Measurements from ENCODE around the gene SLIT3. TPM values are rescaled to one million over a fixed set of nuclear protein-coding genes. Genes with fewer than 3 reads are reported as not detected.

SLIT3 gene
- total RNA-seq, 4 donors from 2014 or later = 46.3 to 89.0 (median 68.0) TPM

- TF ChIP-seq, protein P1, sequence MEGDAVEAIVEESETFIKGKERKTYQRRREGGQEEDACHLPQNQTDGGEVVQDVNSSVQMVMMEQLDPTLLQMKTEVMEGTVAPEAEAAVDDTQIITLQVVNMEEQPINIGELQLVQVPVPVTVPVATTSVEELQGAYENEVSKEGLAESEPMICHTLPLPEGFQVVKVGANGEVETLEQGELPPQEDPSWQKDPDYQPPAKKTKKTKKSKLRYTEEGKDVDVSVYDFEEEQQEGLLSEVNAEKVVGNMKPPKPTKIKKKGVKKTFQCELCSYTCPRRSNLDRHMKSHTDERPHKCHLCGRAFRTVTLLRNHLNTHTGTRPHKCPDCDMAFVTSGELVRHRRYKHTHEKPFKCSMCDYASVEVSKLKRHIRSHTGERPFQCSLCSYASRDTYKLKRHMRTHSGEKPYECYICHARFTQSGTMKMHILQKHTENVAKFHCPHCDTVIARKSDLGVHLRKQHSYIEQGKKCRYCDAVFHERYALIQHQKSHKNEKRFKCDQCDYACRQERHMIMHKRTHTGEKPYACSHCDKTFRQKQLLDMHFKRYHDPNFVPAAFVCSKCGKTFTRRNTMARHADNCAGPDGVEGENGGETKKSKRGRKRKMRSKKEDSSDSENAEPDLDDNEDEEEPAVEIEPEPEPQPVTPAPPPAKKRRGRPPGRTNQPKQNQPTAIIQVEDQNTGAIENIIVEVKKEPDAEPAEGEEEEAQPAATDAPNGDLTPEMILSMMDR (IDR thresholded peaks at IDR 0.05) = no peak
- DNase-seq (ENCODE audit: low spot score) = no peak
- no peak for ATAC-seq (ENCODE audit: low FRiP score)
Observed at GRCh38 chr5:169004551-169004950, 296.4 kb downstream of the SLIT3 start.

DNA sequence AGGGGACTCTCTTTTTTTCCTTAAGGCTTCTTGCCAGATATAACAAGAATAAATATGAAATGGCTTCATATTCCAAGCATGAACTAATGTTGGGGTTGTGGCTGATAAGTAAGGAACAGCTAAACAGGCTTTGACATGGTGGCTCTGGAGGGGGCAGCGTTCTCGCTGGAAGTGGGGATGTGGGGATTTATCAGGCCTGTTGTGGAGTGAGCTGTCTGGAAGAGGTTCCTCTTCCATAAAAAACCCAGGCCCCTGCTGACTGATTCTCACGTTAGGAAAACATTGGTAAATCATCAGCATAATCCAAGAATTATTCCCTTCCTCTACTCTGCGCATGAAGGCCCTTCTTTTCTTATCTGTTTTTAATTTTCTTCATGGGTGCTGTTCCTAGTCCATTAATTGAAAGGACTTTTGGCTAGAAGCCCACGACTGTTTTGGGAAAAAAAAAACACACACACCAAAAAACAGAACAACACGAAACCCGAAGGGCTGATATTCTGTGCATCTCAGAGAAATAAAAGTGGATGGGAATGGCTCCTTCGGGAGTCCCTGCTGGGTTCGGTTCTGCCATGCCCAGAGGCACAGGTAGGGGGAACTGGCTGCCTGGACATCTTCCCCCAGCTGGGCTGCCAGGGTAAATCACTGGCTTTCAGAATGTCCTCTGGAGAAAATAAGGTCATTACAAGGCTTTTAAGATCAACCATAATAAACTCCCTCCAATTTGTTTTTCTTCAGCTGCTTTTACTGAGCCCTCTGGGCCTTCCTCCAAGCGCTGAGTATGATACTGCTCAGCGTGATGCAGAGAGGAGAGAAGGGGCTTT, 297.0 kb downstream of the SLIT3 start:
- DNase-seq (ENCODE audit: low spot score) (no peak), ATAC-seq (ENCODE audit: low FRiP score) (no peak)
- TF ChIP-seq, protein P1 (IDR thresholded peaks at IDR 0.05) = no peak

GRCh38 chr5:169002953-169003555, 297.9 kb downstream of the SLIT3 start:
- TF ChIP-seq, protein P1 (IDR thresholded peaks at IDR 0.05) = no peak
- no peak for ATAC-seq (ENCODE audit: low FRiP score)

DNA sequence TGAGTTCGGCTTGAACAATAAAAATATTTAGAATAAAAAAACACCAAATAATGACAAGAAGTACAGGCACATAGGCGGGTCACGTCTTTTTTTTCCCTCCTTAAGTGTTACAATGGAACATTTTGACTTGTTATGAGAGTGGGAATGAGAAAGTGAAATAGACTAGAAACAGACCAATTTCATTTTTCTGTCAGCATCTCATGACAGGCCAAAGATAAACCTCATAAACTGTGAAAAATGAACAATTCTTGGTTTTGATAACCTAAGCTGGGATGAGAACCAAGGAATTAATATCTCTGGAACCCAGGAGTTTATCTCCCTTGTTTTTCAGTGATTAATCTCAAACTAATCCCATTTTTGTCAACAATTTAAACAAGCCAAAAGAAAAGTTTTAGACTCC, 299.5 kb downstream of the SLIT3 start:
- no peak for DNase-seq (ENCODE audit: low spot score)
- no peak for ATAC-seq (ENCODE audit: low FRiP score)
- TF ChIP-seq, protein P1 (IDR thresholded peaks at IDR 0.05) = no peak

More at GRCh38 chr5:169002953-169003555, 297.9 kb downstream of the SLIT3 start:
- no peak for DNase-seq (ENCODE audit: low spot score)

GRCh38 chr5:168995024-168995423, 305.9 kb downstream of the SLIT3 start:
- DNase-seq (ENCODE audit: low spot score) (no peak), ATAC-seq (ENCODE audit: low FRiP score) (no peak)
- TF ChIP-seq, protein P1 (IDR thresholded peaks at IDR 0.05) = no peak

- TF ChIP-seq, protein P1 (IDR thresholded peaks at IDR 0.05) = no peak
- no peak for DNase-seq (ENCODE audit: low spot score)
- ATAC-seq (ENCODE audit: low FRiP score) = no peak
Observed at GRCh38 chr5:168992687-168993086, 308.3 kb downstream of the SLIT3 start.

All from omental fat pad (tissue), 4 donors.